ENCODE measurements around the gene MS4A1.

DNA sequence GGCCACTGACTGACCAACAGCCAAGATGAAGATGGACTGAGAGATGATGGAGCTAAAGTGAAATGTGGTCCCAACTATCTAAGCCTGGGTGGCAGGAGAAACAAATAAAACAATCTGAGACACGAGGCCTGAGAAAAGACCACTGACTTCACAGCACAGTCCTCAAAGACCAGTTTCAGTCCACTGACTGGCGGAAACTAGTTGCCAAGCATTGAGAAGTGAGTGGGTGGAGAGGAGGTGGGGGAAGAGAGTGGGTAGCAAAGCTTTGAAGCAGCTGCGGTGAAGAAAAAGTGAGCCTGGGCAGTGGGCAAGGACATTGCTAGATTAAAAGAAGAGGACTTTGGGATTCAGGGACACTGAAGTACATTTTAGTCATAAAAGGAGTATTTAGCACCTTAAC, 1.9 kb downstream of the MS4A1 start:
- TF ChIP-seq, protein P1, sequence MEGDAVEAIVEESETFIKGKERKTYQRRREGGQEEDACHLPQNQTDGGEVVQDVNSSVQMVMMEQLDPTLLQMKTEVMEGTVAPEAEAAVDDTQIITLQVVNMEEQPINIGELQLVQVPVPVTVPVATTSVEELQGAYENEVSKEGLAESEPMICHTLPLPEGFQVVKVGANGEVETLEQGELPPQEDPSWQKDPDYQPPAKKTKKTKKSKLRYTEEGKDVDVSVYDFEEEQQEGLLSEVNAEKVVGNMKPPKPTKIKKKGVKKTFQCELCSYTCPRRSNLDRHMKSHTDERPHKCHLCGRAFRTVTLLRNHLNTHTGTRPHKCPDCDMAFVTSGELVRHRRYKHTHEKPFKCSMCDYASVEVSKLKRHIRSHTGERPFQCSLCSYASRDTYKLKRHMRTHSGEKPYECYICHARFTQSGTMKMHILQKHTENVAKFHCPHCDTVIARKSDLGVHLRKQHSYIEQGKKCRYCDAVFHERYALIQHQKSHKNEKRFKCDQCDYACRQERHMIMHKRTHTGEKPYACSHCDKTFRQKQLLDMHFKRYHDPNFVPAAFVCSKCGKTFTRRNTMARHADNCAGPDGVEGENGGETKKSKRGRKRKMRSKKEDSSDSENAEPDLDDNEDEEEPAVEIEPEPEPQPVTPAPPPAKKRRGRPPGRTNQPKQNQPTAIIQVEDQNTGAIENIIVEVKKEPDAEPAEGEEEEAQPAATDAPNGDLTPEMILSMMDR (conservative IDR thresholded peaks at IDR 0.05; ENCODE audit: low read length): no peak
- no peak for TF ChIP-seq EZH2phosphoT487 (IDR thresholded peaks at IDR 0.05; ENCODE audit: borderline replicate concordance)

Data from Loucy (cell line).